Subcutaneous adipose tissue (tissue), 4 donors: Measurements from ENCODE around the gene ATG16L1. TPM values are rescaled to one million over a fixed set of nuclear protein-coding genes. Genes with fewer than 3 reads are reported as not detected.

ENCODE experiments used
- CTCF ChIP-seq: fragments of 450-650 bp; IDR thresholded peaks from one replicate; pipeline ENCODE4 v1.5.1; 2016; ENCODE audit warnings: low read depth, mild to moderate bottlenecking, control low read depth, antibody characterized with exemption, moderate library complexity
- total RNA-seq, 4 donors: library from RNA; depleted of rRNA; stranded (reverse); fragments of >200 nt; gene quantifications; one replicate each; pipeline ENCODE4 v1.1.0, GENCODE V29; 2016

ATG16L1 gene
- total RNA-seq, 4 donors from 2014 or later, result 16.1 to 31.8 (median 19.7) TPM

GRCh38 chr2:233320470-233320869 is 69.0 kb downstream of the ATG16L1 start:
- TF ChIP-seq CTCF, result no peak

DNA sequence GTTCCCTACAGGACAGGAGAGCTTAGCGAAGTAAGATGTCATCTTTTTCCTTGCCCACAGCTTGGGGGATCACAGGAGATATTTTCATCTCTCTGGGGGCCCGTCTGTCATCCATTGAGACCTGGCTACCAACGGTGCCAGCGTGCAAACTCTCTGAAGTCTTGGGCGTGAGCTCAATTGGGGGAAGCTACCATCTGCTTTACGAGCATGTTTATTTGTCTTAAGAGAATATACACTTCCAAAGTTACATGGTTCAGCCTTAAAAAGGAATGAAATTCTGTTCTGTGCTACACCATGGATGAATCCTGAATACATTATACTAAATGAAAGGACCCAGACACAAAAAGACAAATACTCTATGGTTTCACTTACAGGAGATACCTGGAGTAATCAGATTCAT is 69.7 kb downstream of the ATG16L1 start:
- no peak for TF ChIP-seq CTCF

DNA sequence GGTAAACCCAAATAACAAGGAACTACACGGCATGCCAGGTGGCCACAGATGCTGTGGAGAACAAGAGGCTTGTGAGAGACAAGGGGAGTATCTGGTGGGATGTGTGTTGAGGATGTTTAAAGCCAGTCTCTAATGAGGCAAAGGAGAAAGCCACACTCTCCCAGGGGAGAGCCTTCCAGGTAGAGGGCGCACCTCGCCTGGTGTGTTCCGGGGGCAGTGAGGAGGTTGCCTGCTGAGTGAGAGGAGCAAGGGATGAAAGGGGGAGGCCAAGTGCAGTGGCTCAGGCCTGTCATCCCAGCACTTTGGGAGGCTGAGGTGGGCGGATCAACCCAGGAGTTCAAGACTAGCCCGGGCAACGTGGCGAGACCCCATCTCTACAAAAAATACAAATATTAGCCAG is 72.4 kb downstream of the ATG16L1 start:
- no peak for TF ChIP-seq CTCF

DNA sequence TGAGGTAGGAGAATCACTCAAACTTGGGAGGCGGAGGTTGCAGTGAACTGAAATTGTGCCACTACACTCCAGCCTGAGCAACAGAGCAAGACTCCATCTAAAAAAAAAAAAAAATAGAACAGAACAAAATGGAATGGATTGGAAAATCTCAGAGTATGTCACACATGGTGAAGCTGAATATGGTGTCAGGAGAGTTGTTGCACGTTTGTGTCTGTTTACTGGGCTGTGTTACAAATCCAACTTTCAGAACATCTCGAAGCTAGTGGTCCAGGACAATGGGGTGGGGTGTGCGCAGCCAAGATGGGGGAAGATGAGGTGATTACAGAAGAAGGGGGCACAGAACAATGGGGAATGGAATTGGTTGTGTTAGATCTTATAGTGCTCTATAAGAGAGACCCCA is 73.8 kb downstream of the ATG16L1 start:
- no peak for TF ChIP-seq CTCF

DNA sequence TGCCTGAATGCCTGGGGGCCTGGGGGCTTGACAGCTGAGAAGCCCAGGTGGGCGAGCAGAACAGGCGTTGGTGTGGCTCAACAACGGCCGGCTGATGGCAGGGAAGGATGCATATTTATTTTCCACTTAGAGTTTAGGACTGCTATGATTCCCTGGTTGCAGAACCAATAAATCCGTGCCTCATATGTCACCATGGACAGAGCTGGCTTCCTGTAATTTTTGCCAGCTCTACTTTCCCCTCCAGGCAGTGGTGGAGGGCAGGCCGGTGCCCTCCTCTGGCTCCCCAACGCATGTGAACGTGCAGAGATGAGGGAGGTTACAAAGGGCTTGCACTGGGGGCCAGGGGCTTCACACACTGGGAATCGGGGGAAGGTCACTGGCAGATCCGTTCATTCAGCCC is 74.3 kb downstream of the ATG16L1 start:
- no peak for TF ChIP-seq CTCF

DNA sequence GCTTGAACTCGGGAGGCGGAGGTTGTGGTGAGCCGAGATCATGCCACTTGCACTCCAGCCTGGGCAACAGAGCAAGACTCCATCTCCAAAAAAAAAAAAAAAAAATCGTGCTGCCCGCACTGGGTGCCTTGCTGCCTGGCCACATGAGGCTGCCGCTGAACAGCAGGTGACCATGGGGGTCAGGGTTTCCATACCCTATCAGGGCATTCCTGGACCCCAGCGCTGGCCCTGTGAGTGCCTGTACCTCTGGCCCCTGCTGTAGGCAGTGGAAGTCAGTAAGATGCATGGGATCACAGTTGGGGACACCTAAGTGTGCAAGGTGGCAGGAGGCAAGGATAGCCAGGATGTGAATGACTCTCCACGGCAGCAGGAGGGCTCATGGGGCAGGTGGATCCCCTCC is 75.0 kb downstream of the ATG16L1 start:
- TF ChIP-seq CTCF, result no peak

DNA sequence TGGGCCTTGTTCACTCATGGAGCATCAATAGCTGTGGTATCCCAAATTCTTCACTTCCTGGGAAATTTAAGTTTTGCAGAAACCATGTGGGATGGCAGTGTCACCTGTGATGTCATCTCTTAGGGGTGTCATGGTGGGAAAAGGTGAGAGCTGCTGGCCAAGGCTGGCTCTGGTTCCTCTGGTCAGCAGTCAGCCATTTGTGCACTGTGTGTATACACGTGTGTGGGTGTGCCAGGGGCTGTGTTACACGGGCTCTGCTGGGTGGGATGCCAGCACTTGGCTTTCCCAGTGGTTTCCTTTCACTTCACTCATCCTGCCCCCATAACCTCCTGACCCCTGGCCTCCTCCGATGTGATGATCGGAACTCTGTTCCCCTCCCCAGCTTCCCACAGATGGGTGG is 77.4 kb downstream of the ATG16L1 start:
- no peak for TF ChIP-seq CTCF
